NCI-H2081 treated with DMSO at 0.1 percent for 48 hours (cell line): Measurements from ENCODE around the gene LPCAT1.

Source experiments
- DNase-seq: peaks from one replicate; lab custom pipeline; 2025; lab: John Stamatoyannopoulos, UW

Gene LPCAT1

DNA sequence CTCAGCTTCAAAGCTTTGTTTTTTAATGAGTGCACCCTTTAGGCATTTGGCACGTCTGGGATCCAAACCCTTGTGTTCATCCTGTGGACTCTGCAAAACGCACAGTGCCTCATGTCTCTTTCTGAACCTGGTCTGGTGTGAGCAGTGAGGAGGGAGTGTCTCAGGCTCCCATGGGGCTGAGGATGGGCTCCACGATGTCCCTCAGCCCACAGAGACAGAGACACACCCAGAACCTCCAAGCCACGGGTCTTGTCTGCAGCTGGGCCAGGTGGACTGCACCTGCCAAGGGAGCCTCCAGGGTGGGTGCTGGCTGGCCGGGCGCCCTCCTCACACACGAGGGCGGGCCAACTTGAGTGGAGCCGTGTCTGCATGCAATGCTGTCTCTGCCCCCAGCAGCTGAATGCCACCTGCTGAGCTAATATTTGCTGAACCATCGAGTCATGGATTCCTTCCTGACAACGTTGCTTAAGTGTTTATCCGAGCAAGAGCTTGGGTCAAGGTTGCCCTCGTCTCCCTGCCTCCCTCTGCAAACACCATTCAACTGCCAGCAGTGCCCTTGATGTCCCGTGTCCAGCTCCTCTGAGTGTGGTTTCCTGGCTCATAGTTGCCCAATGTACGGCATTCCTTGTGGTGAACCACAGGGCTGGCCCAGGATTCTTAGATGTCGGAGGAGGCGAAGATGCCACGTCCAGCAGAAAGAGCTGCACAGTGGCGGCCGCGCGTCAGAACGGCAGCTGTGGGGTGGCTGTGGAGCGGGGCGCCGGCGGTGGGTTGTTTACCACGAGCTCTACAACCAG, 31.4 kb upstream of the LPCAT1 start:
- no peak for DNase-seq

- DNase-seq = no peak
Measured at GRCh38 chr5:1554410-1554967, 30.7 kb upstream of the LPCAT1 start.

GRCh38 chr5:1553539-1554409, 30.0 kb upstream of the LPCAT1 start:
- DNase-seq = no peak

- DNase-seq = no peak
Measured at GRCh38 chr5:1552521-1553255, 28.9 kb upstream of the LPCAT1 start.

DNA sequence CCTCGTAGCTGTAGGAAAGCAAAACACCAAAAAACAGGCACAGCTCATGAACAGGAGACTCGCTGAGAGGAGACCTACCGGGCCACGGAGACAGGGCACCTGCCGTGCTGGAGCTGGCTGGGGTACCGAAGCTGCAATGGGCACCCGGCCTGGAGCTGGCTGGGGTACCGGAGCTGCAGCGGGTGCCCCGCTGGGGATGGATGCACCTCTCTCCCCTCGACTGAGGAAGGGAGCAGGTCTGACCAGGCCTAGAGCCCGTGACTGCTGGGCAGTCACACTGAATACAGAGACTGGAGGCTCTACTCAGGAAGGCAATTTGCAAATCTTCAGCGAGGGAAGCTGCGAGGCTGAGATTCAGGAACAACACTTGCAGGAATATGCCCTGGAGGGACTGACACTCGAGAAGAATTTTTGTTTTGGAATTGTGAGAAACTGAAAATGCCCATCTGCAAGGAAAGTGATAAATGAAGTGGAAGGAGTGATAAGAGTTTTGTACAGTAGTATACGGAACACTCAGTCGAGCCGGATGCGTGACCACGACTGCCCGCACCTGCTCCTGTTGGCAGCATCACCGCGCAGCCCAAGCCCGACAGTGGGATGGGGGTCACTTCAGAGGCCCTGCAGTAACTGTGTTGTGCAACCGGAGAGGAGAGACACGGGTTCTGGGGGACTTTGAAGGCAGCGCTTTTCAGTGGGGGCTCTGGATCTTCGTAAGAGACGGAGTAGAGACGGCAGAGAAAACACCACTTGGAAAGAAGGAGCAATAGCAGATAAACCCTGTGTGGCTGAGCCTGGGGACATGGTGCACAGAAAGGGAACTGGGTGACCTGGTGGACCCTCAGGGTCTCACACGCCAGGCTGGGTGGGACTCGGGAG, 27.9 kb upstream of the LPCAT1 start:
- no peak for DNase-seq

GRCh38 chr5:1550287-1551076, 26.7 kb upstream of the LPCAT1 start:
- DNase-seq = no peak

DNA sequence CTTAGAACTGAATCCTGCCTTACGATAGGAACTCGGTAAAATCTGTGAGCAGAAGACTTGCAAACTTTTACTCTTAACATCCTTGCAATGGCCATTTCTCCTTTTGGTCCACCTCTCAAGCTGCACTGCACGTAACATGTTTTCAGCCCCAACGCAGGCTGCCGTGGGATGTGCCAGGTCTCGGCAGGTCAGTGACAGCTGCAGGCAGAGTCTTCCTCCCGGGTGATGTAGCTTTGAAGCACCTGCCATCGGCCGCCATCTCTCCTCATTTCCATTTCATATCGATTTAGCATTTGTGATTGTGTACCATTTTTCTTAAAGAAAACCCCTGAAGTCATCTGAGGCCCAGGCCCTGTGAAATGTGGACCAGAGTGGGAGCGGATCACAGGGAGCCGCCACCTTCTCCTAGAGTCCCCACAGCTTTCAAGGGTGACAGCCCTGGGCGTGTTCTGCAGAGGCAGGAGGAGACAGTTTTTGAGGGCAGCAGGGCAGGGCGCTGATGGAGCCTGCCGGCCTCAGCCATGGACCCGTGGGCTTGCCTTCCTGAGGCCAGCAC, 25.8 kb upstream of the LPCAT1 start:
- DNase-seq = no peak

GRCh38 chr5:1548702-1549474, 25.1 kb upstream of the LPCAT1 start:
- DNase-seq = no peak

DNA sequence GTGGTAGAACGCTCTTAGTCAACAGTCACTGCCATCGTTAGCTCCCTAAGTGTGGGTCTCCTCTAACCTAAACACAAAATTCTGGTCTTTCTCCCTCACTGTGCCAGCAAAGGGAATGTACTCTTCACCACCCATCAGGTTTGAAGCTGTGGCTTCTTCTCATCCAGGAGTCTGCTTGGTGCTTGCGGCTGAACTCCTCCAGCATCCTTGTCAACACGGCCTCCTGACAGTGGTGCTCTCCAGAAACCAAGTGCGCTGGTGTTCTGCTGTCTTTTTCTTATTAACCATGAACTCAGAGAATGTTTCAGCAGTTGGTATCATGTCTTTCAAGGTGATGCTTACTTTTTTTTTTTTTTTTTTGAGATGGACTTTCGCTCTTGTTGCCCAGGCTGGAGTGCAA, 23.9 kb upstream of the LPCAT1 start:
- no peak for DNase-seq

- no peak for DNase-seq
Measured at GRCh38 chr5:1547236-1547635, 23.5 kb upstream of the LPCAT1 start.

DNA sequence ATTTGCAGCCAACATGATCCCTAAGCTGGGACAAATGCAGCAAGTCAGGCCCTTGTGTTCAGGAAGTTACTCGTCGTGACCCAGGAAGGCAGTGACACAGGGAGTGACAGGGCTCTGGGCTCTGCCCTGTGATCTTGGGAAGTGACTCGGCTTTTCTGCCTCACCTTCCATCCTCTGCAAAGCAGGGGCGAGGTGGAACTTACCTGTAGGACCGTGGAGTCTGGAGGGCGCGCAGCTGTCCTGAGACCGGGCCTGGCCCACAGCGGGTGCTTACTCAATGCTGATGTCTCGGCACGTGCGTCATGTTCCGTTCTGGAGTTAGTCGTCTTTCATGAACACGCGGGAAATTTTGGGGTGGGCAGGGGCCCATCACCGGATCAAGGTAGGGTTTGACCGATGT, 22.8 kb upstream of the LPCAT1 start:
- DNase-seq = no peak

GRCh38 chr5:1545805-1546355, 22.1 kb upstream of the LPCAT1 start:
- DNase-seq = no peak

DNA sequence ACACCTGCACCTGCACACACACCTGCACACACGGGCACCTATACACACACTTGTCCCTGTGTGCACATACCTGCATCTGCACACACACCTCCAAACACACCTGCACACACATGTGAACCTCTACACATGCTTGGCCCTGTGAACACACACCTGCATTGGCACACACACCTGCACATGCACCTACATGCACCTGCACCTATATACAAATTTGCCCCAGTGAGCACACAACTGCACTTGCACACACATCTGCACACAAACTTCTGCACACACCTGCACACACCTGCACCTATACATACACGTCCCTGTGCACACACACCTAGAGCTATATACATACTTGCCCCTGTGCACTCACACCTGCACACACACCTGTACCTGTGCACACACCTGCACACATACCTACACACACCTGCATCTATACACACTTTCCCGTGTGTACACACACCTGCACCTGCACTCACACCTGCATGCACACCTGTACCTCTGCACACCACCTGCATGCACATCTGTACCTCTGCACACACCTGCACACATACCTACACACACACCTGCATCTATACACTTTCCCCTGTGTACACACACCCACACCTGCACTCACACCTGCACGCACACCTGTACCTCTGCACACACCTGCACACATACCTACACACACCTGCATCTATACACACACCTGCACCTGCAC, 21.5 kb upstream of the LPCAT1 start:
- no peak for DNase-seq

DNA sequence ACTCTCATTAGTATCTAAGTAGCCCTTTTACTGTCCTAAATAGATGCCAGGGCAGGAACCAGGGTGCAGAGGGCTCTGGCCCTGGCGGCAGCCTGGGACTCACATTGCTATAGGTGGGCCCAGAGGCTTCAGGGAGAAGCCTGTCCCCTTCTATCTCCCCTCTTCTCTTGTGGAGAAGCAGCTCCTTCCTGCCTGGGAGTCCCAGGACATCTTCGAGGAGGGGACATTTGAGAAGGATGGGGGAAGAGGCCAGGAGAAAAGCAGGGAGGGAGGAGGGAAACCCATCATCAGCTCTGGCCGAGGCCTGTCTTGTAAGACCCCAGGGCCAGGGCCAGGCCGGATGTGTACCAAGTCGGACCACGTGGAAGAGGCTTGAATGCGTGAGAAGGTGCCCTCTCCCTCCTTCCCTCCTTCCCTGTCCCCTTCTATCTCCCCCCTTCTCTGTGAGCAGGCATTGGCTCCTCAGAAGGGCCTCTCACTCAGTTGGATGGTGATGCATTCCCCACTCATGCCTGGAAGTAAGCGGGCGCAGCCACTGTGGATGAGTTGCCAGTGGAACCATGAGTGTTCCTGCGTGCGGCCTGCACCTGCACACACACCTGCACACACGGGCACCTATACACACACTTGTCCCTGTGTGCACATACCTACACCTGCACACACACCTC, 20.7 kb upstream of the LPCAT1 start:
- DNase-seq = no peak

DNA sequence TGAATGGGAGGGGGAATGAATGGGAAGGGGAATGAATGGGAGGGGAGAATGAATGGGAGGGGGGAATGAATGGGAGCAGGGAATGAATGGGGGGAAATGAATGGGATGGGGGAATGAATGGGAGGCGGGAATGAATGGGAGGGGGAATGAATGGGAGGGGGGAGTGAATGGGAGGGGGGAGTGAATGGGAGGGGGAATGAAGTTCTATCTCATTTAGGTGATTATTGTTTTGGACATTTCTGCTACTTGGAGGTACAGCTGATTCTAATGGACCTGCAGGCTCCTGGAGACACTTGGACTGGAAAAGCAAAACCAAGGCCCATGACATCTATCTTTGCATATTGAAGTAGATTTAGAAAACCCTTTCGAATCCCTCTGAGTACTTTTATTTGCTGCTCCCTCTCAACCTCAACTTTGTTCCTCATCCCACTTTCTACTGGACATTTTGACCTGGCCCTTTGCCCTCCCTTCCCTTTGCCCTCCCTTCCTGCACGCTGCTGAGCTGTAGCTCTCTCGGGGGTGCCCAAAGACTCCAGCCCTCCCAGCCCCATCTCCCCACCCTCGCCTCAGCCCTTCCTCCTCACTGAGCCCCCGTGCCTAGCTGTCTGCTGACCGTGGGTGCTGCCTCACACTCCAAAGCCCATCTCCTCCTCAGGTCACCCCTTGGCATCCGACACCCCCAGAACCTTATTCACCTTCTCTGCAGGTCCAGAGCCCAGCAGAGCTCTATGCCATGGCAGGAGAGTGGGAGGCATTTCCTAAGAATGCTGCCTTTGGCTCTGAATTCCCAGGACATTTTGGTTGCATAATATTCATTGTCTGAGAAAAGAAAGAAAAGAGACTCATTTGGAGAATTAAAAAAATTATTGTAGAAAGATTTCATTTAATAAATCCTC, 19.9 kb upstream of the LPCAT1 start:
- no peak for DNase-seq

- no peak for DNase-seq
Measured at GRCh38 chr5:1542781-1543180, 19.0 kb upstream of the LPCAT1 start.
